A549 (cell line): ENCODE measurements around the gene PALLD.

Experiments
- BCL3 ChIP-seq: fragments of >200 bp; sonication (Bioruptor Twin); formaldehyde crosslinking; IDR thresholded peaks from 3 replicates; pipeline ENCODE4 v1.6.1; 2016
- BHLHE40 ChIP-seq: IDR thresholded peaks from 2 replicates; pipeline ENCODE4 v1.6.1; 2012; ENCODE audit warnings: low read depth, low read length, inconsistent platforms
- CHD2 ChIP-seq: fragments of 150-350 bp; IDR thresholded peaks from 2 replicates; pipeline ENCODE4 v1.6.1; 2014; ENCODE audit warnings: low read length; ENCODE audit not compliant: partially characterized antibody
- CTCF ChIP-seq: fragments of >200 bp; sonication (Bioruptor Twin); formaldehyde crosslinking; IDR thresholded peaks from 3 replicates; pipeline ENCODE4 v1.5.1; 2016
- ELK1 ChIP-seq: fragments of 150-350 bp; IDR thresholded peaks from 2 replicates; pipeline ENCODE4 v1.6.1; 2014; ENCODE audit warnings: low read depth, mild to moderate bottlenecking, low read length
- EP300 ChIP-seq, 2 experiments: fragments of >200 bp; sonication (Bioruptor Twin); formaldehyde crosslinking; IDR thresholded peaks; 2 replicates in 1 of 2; 3 replicates in 1 of 2; pipeline ENCODE4 v1.6.1; 2016 to 2017
- HDAC2 ChIP-seq: fragments of 200-600 bp; sonication (generic); IDR thresholded peaks from 2 replicates; pipeline ENCODE4 v1.6.1; 2016
- HOXA7 ChIP-seq: fragments of 250-450 bp; sonication (Bioruptor Pico); IDR thresholded peaks from 2 replicates; pipeline ENCODE4 v1.5.0; 2020; ENCODE audit warnings: mild to moderate bottlenecking, moderate library complexity
- MAFK ChIP-seq: fragments of 450-650 bp; IDR thresholded peaks from 2 replicates; pipeline ENCODE4 v1.6.1; 2014; ENCODE audit not compliant: partially characterized antibody
- MAX ChIP-seq: IDR thresholded peaks from 2 replicates; pipeline ENCODE4 v1.6.1; 2012
- MAZ ChIP-seq: fragments of 150-350 bp; IDR thresholded peaks from 2 replicates; pipeline ENCODE4 v1.6.1; 2014; ENCODE audit warnings: antibody characterized with exemption, low read depth, low read length, borderline replicate concordance
- POLR2A ChIP-seq: IDR thresholded peaks from 2 replicates; pipeline ENCODE4 v1.6.1; 2012; ENCODE audit warnings: mild to moderate bottlenecking, low read length
- RCOR1 ChIP-seq: fragments of 150-350 bp; IDR thresholded peaks from 2 replicates; pipeline ENCODE4 v1.6.1; 2014; ENCODE audit warnings: antibody characterized with exemption, low read length, low read depth

- TF ChIP-seq EP300 (IDR thresholded peaks at IDR 0.05) (no peak), CHD2 (no peak), CTCF (no peak), POLR2A (no peak), HDAC2 (no peak), MAZ (no peak), ELK1 (no peak), RCOR1 (no peak), MAFK (no peak), BHLHE40 (no peak), MAX (no peak), BCL3 (no peak), HOXA7 (CRISPR knock-in tag) (no peak)
Measured at GRCh38 chr4:168841672-168842019, 344.8 kb downstream of the PALLD start.
